HCT116 (cell line): ENCODE measurements around the gene RBFOX2. TPM values are rescaled to one million over a fixed set of nuclear protein-coding genes. Genes with fewer than 3 reads are reported as not detected.

Experiments used
- ATAC-seq: fragments of 200-7000 bp; cut with Tn5 transposase; 2 replicates; pipeline ENCODE4 v1.9.1; 2020; ENCODE audit warnings: mild to moderate bottlenecking, moderate library complexity
- BruUV-seq: library from RNA; stranded (reverse); fragments of 400-500 nt; replicated peaks from 2 replicates; lab custom pipeline; 2021; lab: Mats Ljungman, UMichigan
- CTCF ChIA-PET: fragments of 300-600 bp; sonication (Branson Sonifier 250); formaldehyde crosslinking; loops from one replicate; lab custom pipeline; 2021; ENCODE audit warnings: antibody characterized with exemption; lab: Charles Lee
- POLR2A ChIA-PET: fragments of 300-600, 350-600 bp; sonication (Branson Sonifier 250); formaldehyde crosslinking; loops from one replicate; lab custom pipeline; 2021; ENCODE audit warnings: antibody characterized with exemption; lab: Charles Lee
- RAD21 ChIA-PET, 2 experiments: fragments of 300-600 bp; sonication (Branson Sonifier 250); formaldehyde crosslinking; loops; one replicate each; lab custom pipeline; 2023; ENCODE audit warnings: low total read pairs in 2 of 2; ENCODE audit not compliant: uncharacterized antibody in 2 of 2, unreplicated experiment in 2 of 2, low non-redundant PET in 1 of 2; lab: Charles Lee
- DNase-seq: peaks from one replicate; pipeline ENCODE4 v3.0.0-alpha.2; 2010; ENCODE audit warnings: low read depth, low spot score
- H2AFZ ChIP-seq: fragments of 200-600 bp; shearing (Covaris generic), sonication (generic); 2 replicates; pipeline ENCODE4 v1.6.1; 2017; ENCODE audit warnings: low read depth, mixed run types, mixed read lengths, antibody characterized with exemption, low read length; ENCODE audit not compliant: poor library complexity, severe bottlenecking
- H3K27ac ChIP-seq: 2 replicates; pipeline ENCODE4 v1.5.1; 2012; ENCODE audit warnings: low read depth, low read length
- H3K27me3 ChIP-seq: fragments of 200-600 bp; sonication (generic); 2 replicates; pipeline ENCODE4 v1.6.1; 2016; ENCODE audit warnings: mixed run types, low read length, mixed read lengths; ENCODE audit not compliant: insufficient read depth
- H3K36me3 ChIP-seq, 2 experiments: fragments of 200-500 bp in 1 of 2; fragments of 200-600 bp in 1 of 2; sonication (Bioruptor generic) in 1 of 2; sonication (generic) in 1 of 2; 2 replicates each; pipeline versions ENCODE4 v1.5.1 to v1.6.1; 2014 to 2016; ENCODE audit warnings: low read length in 2 of 2, inconsistent platforms in 1 of 2, mixed read lengths in 1 of 2, mixed run types in 1 of 2; ENCODE audit not compliant: insufficient read depth in 2 of 2, control insufficient read depth in 1 of 2
- H3K4me1 ChIP-seq, 2 experiments: fragments of 200-600 bp in 1 of 2; sonication (generic) in 1 of 2; 2 replicates each; pipeline versions ENCODE4 v1.5.1 to v1.6.1; 2012 to 2017; ENCODE audit warnings: low read length in 2 of 2, inconsistent platforms in 1 of 2, mild to moderate bottlenecking in 1 of 2, mixed read lengths in 1 of 2, mixed run types in 1 of 2, moderate library complexity in 1 of 2; ENCODE audit not compliant: insufficient read depth in 2 of 2, control insufficient read depth in 1 of 2
- H3K4me2 ChIP-seq: fragments of 200-600 bp; sonication (generic); 2 replicates; pipeline ENCODE4 v1.6.1; 2017; ENCODE audit warnings: mixed run types, low read length, mixed read lengths
- H3K4me3 ChIP-seq, 2 experiments: fragments of 200-600 bp in 1 of 2; sonication (generic) in 1 of 2; replicated peaks in 1 of 2; 2 replicates each; pipeline ENCODE4 v1.5.1; 2011 to 2016; ENCODE audit warnings: low read length in 2 of 2, control low read depth in 1 of 2, low read depth in 1 of 2, mild to moderate bottlenecking in 1 of 2, mixed read lengths in 1 of 2, mixed run types in 1 of 2
- H3K79me2 ChIP-seq: fragments of 200-600 bp; sonication (generic); 2 replicates; pipeline ENCODE4 v1.6.1; 2017; ENCODE audit warnings: mild to moderate bottlenecking, mixed run types, low read length, moderate library complexity, mixed read lengths; ENCODE audit not compliant: insufficient read depth
- H3K9ac ChIP-seq: fragments of 200-600 bp; sonication (generic); 2 replicates; pipeline ENCODE4 v1.6.1; 2016; ENCODE audit warnings: low read length, mixed read lengths
- H3K9me2 ChIP-seq: fragments of 200-600 bp; sonication (generic), shearing (Covaris generic); 2 replicates; pipeline ENCODE4 v1.6.1; 2017; ENCODE audit warnings: mixed run types, mild to moderate bottlenecking, moderate library complexity; ENCODE audit not compliant: insufficient read depth
- H3K9me3 ChIP-seq, 2 experiments: fragments of 200-500 bp in 1 of 2; fragments of 200-600 bp in 1 of 2; sonication (Bioruptor generic) in 1 of 2; sonication (generic) in 1 of 2; 2 replicates each; pipeline ENCODE4 v1.6.1; 2014 to 2017; ENCODE audit warnings: low read length in 2 of 2, mixed read lengths in 2 of 2, inconsistent platforms in 1 of 2, low read depth in 1 of 2, mild to moderate bottlenecking in 1 of 2, mixed run types in 1 of 2, moderate library complexity in 1 of 2; ENCODE audit not compliant: control insufficient read depth in 1 of 2, insufficient read depth in 1 of 2
- H4K20me1 ChIP-seq: fragments of 200-600 bp; sonication (generic), shearing (Covaris generic); 2 replicates; pipeline ENCODE4 v1.6.1; 2017; ENCODE audit warnings: mixed run types, mild to moderate bottlenecking, moderate library complexity; ENCODE audit not compliant: insufficient read depth
- CEBPB ChIP-seq: IDR thresholded peaks from 2 replicates; pipeline ENCODE4 v1.6.1; 2012; ENCODE audit warnings: low read depth
- EGR1 ChIP-seq: IDR thresholded peaks from 2 replicates; pipeline ENCODE4 v1.6.1; 2012; ENCODE audit warnings: low read depth
- ELF1 ChIP-seq: IDR thresholded peaks from 2 replicates; pipeline ENCODE4 v1.6.1; 2012; ENCODE audit warnings: low read depth, borderline replicate concordance
- EZH2 ChIP-seq: fragments of 200-600 bp; sonication (generic); IDR thresholded peaks from 2 replicates; pipeline ENCODE4 v1.6.1; 2017; ENCODE audit warnings: antibody characterized with exemption, mixed run types
- EZH2phosphoT487 ChIP-seq: fragments of 200-600 bp; IDR thresholded peaks from 2 replicates; pipeline ENCODE4 v1.6.1; 2018; ENCODE audit warnings: antibody characterized with exemption, borderline replicate concordance
- FOSL1 ChIP-seq: IDR thresholded peaks from 2 replicates; pipeline ENCODE4 v1.6.1; 2012; ENCODE audit warnings: low read depth
- JUND ChIP-seq: IDR thresholded peaks from 2 replicates; pipeline ENCODE4 v1.6.1; 2012
- POLR2A ChIP-seq: IDR thresholded peaks from 2 replicates; pipeline ENCODE4 v1.7.0; 2011; ENCODE audit warnings: borderline replicate concordance; ENCODE audit not compliant: insufficient read depth, insufficient read length; ENCODE audit errors: extremely low read depth
- POLR2AphosphoS5 ChIP-seq: IDR thresholded peaks from 2 replicates; pipeline ENCODE4 v1.6.1; 2011; ENCODE audit warnings: mild to moderate bottlenecking, low read depth, low read length, moderate library complexity
- RAD21 ChIP-seq: IDR thresholded peaks from 2 replicates; pipeline ENCODE4 v1.6.1; 2012; ENCODE audit warnings: low read depth, mild to moderate bottlenecking
- SIN3A ChIP-seq: IDR thresholded peaks from 2 replicates; pipeline ENCODE4 v1.6.1; 2012; ENCODE audit warnings: low read depth
- SP1 ChIP-seq: IDR thresholded peaks from 2 replicates; pipeline ENCODE4 v1.6.1; 2012; ENCODE audit warnings: low read depth
- SRF ChIP-seq: IDR thresholded peaks from 2 replicates; pipeline ENCODE4 v1.6.1; 2012; ENCODE audit warnings: low read depth
- TCF7L2 ChIP-seq: IDR thresholded peaks from 2 replicates; pipeline ENCODE4 v1.7.0; 2011; ENCODE audit warnings: borderline replicate concordance, inconsistent platforms; ENCODE audit not compliant: insufficient read depth, insufficient read length; ENCODE audit errors: extremely low read depth
- YY1 ChIP-seq: IDR thresholded peaks from 2 replicates; pipeline ENCODE4 v1.6.1; 2011; ENCODE audit warnings: low read length, low read depth, moderate library complexity, mild to moderate bottlenecking; ENCODE audit not compliant: insufficient replicate concordance; ENCODE audit errors: extremely low read depth
- ZFX ChIP-seq: fragments of 450-650 bp; IDR thresholded peaks from 2 replicates; pipeline ENCODE4 v1.6.1; 2017
- ZNF274 ChIP-seq: fragments of 200-500 bp; sonication (Bioruptor generic); IDR thresholded peaks from 2 replicates; pipeline ENCODE4 v1.6.1; 2014; ENCODE audit warnings: mild to moderate bottlenecking, low read depth, low read length, inconsistent platforms
- intact Hi-C: fragments of 100-400 bp; cut with micrococcal nuclease; formaldehyde crosslinking; loops from 2 replicates; pipeline ENCODE4 v1.10.0; 2022
- total RNA-seq: library from RNA; stranded (reverse); gene quantifications from one replicate; pipeline ENCODE4 v1.2.1, GENCODE V29; 2021; ENCODE audit not compliant: unreplicated experiment
- TF ChIP-seq, protein P1 (sequence below): IDR thresholded peaks from 2 replicates; pipeline ENCODE4 v1.6.1; 2011; ENCODE audit warnings: mild to moderate bottlenecking, low read length, moderate library complexity; ENCODE audit not compliant: insufficient replicate concordance; ENCODE audit errors: extremely low read depth
- TF ChIP-seq, protein P2 (sequence below): IDR thresholded peaks from 2 replicates; pipeline ENCODE4 v1.6.1; 2012
- TF ChIP-seq, protein P3 (sequence below), 3 experiments: fragments of 200-600 bp in 1 of 3; sonication (generic) in 1 of 3; IDR thresholded peaks in 2 of 3; conservative IDR thresholded peaks in 1 of 3; 2 replicates each; pipeline ENCODE4 v1.5.1; 2012 to 2017; ENCODE audit warnings: low read depth in 2 of 3, low read length in 2 of 3, antibody characterized with exemption in 1 of 3, borderline replicate concordance in 1 of 3, control low read depth in 1 of 3, mild to moderate bottlenecking in 1 of 3, mixed read lengths in 1 of 3, mixed run types in 1 of 3, moderate library complexity in 1 of 3; ENCODE audit not compliant: insufficient read depth in 1 of 3

RBFOX2 gene
- total RNA-seq, 1 experiment from 2014 or later: 83.9 TPM

DNA sequence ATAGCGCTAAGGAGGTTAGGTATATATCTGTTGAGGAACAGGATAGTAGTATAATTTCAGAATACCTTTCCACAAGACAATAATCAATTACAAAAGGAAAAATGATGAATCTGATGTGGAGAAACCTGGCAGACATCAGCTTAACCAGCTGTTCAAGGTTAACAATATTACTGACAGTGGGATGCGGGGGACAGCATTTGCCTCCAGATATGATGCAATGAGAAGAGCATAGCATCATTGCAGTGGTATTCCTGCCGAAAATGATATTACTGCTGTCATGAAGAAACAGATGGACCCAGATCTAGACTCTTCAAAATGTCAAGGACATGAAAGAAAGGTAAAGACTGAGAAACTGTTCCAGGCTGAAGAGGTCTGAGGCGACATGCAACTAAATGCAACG, 49.7 kb downstream of the RBFOX2 start (continued):
- TF ChIP-seq, protein P1, sequence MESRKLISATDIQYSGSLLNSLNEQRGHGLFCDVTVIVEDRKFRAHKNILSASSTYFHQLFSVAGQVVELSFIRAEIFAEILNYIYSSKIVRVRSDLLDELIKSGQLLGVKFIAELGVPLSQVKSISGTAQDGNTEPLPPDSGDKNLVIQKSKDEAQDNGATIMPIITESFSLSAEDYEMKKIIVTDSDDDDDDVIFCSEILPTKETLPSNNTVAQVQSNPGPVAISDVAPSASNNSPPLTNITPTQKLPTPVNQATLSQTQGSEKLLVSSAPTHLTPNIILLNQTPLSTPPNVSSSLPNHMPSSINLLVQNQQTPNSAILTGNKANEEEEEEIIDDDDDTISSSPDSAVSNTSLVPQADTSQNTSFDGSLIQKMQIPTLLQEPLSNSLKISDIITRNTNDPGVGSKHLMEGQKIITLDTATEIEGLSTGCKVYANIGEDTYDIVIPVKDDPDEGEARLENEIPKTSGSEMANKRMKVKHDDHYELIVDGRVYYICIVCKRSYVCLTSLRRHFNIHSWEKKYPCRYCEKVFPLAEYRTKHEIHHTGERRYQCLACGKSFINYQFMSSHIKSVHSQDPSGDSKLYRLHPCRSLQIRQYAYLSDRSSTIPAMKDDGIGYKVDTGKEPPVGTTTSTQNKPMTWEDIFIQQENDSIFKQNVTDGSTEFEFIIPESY: no peak
- TF ChIP-seq SRF (no peak), JUND (no peak), POLR2AphosphoS5 (no peak), ZNF274 (no peak), EZH2phosphoT487 (no peak), TCF7L2 (no peak), ELF1 (no peak), FOSL1 (no peak), SP1 (no peak), RAD21 (no peak), POLR2A (no peak), ZFX (no peak)
- TF ChIP-seq, protein P2, sequence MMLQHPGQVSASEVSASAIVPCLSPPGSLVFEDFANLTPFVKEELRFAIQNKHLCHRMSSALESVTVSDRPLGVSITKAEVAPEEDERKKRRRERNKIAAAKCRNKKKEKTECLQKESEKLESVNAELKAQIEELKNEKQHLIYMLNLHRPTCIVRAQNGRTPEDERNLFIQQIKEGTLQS: no peak

DNA sequence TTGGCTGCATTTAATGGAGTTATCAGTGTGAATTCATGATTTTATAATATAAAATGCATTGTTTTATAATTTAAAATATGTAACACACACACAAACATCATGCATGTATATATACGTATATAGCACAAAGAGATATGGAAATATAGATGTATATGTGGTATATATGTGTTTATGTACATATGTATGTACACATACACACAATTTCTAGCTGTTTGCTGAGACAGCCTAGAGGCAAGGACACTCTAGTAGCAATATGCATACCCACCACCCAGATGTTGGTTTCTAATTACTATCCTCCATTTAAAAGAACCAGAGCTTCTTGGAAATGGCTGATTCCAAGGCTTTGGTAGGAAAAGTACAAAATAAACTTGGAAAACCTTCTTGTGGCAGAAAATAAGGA, 50.4 kb downstream of the RBFOX2 start:
- ChIA-PET POLR2A (no interaction called here), RAD21 (no interaction called here), CTCF (no interaction called here)
- no peak overlapping the region for H3K27ac ChIP-seq
- H2AFZ ChIP-seq: no peak overlapping the region
- H3K9me2 ChIP-seq: no peaks in the 10 kb centered on the region
- H3K79me2 ChIP-seq: peaks cover 72% of the 10 kb centered on the region
- H3K4me3 ChIP-seq: no peak overlapping the region
- no peak overlapping the region for H3K4me2 ChIP-seq
- ATAC-seq: no peak
- no peaks in the 10 kb centered on the region for H3K36me3 ChIP-seq
- H3K9ac ChIP-seq: no peak overlapping the region
- no TSS peak for BruUV-seq
- intact Hi-C loops: no loop called here
- no peaks in the 10 kb centered on the region for H3K27me3 ChIP-seq
- H4K20me1 ChIP-seq: no peaks in the 10 kb centered on the region; the same call in 1 of the 2 replicates
- H3K9me3 ChIP-seq: no peaks in the 10 kb centered on the region
- no peak for DNase-seq
- H3K4me1 ChIP-seq: no peaks in the 10 kb centered on the region
- TF ChIP-seq CEBPB (no peak), EZH2phosphoT487 (no peak), FOSL1 (no peak), YY1 (no peak), ZNF274 (no peak), EGR1 (no peak), EZH2 (no peak), RAD21 (no peak), SIN3A (no peak), POLR2AphosphoS5 (no peak)
- TF ChIP-seq, protein P3, sequence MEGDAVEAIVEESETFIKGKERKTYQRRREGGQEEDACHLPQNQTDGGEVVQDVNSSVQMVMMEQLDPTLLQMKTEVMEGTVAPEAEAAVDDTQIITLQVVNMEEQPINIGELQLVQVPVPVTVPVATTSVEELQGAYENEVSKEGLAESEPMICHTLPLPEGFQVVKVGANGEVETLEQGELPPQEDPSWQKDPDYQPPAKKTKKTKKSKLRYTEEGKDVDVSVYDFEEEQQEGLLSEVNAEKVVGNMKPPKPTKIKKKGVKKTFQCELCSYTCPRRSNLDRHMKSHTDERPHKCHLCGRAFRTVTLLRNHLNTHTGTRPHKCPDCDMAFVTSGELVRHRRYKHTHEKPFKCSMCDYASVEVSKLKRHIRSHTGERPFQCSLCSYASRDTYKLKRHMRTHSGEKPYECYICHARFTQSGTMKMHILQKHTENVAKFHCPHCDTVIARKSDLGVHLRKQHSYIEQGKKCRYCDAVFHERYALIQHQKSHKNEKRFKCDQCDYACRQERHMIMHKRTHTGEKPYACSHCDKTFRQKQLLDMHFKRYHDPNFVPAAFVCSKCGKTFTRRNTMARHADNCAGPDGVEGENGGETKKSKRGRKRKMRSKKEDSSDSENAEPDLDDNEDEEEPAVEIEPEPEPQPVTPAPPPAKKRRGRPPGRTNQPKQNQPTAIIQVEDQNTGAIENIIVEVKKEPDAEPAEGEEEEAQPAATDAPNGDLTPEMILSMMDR (IDR thresholded peaks at IDR 0.05 in 2 of 3, conservative IDR thresholded peaks at IDR 0.05 in 1 of 3; ENCODE audit: borderline replicate concordance in 1 of 3, insufficient read depth in 1 of 3, low read depth in 2 of 3, low read length in 2 of 3): no peak
- TF ChIP-seq, protein P2: no peak
- TF ChIP-seq, protein P1: no peak
